ENCODE results near the gene THRAP3. TPM values are rescaled to one million over a fixed set of nuclear protein-coding genes. Genes with fewer than 3 reads are reported as not detected.
"Not testable (repeated sequence)": the region's sequence is repeated elsewhere in the genome, so short reads cannot be mapped to it uniquely, and the experiment has no call there.

The THRAP3 gene
- total RNA-seq, 1 experiment from 2014 or later: 131 TPM

- H3K36me3 ChIP-seq: peaks cover 13% of the 10 kb centered on the region
- peaks cover 10% of the 10 kb centered on the region; the same call in 1 of the 2 replicates for H3K4me1 ChIP-seq
- peak overlapping the region; percentile 90; the same call in 1 of the 2 replicates for H3K27ac ChIP-seq
- H3K9me3 ChIP-seq (replicated peaks): no peaks in the 10 kb centered on the region
- no peak for DNase-seq
- no peaks in the 10 kb centered on the region for H3K27me3 ChIP-seq
- H3K4me3 ChIP-seq: peak overlapping the region; percentile 81
Measured at GRCh38 chr1:36222481-36223380, 1.5 kb upstream of the THRAP3 start.

- DNase-seq: peak; percentile 14 to 58
- H3K27me3 ChIP-seq: no peaks in the 10 kb centered on the region
Measured at GRCh38 chr1:36223381-36223995, 755 bp upstream of the THRAP3 start.

GRCh38 chr1:36224537-36225282 lies 467 bp downstream of the THRAP3 start:
- peak; percentile 88 to 92 for DNase-seq
- Histone ChIP-seq H3K4me1 (peaks cover 10% of the 10 kb centered on the region; the same call in 1 of the 2 replicates), H3K27me3 (no peaks in the 10 kb centered on the region), H3K9me3 (replicated peaks) (no peaks in the 10 kb centered on the region), H3K36me3 (peaks cover 22% of the 10 kb centered on the region), H3K27ac (peak overlapping the region; percentile 90), H3K4me3 (peak overlapping the region; percentile 81)

More at GRCh38 chr1:36223381-36223995, 755 bp upstream of the THRAP3 start:
- H3K9me3 ChIP-seq (replicated peaks): no peaks in the 10 kb centered on the region
- H3K27ac ChIP-seq: peak overlapping the region; percentile 90
- H3K36me3 ChIP-seq: peaks cover 16% of the 10 kb centered on the region
- H3K4me1 ChIP-seq: peaks cover 10% of the 10 kb centered on the region; the same call in 1 of the 2 replicates
- peak overlapping the region; percentile 81 for H3K4me3 ChIP-seq

GRCh38 chr1:36225283-36225899 lies 1.1 kb downstream of the THRAP3 start:
- Histone ChIP-seq H3K36me3 (peaks cover 23% of the 10 kb centered on the region), H3K4me3 (peak overlapping the region; percentile 81), H3K27ac (peak overlapping the region; percentile 90; the same call in 1 of the 2 replicates), H3K9me3 (replicated peaks) (no peaks in the 10 kb centered on the region), H3K4me1 (peaks cover 10% of the 10 kb centered on the region; the same call in 1 of the 2 replicates), H3K27me3 (no peaks in the 10 kb centered on the region)
- DNase-seq: no peak

GRCh38 chr1:36230279-36230678 lies 6.0 kb downstream of the THRAP3 start:
- H3K9me3 ChIP-seq (replicated peaks); H3K4me1 ChIP-seq; DNase-seq; H3K27me3 ChIP-seq; H3K27ac ChIP-seq; H3K4me3 ChIP-seq: not testable (repeated sequence)
- H3K36me3 ChIP-seq: peaks cover 59% of the 10 kb centered on the region

- peaks cover 7% of the 10 kb centered on the region; the same call in 1 of the 2 replicates for H3K4me1 ChIP-seq
- H3K36me3 ChIP-seq: peaks cover 62% of the 10 kb centered on the region
- no peaks in the 10 kb centered on the region for H3K9me3 ChIP-seq (replicated peaks)
- no peak overlapping the region for H3K4me3 ChIP-seq
- no peak overlapping the region for H3K27ac ChIP-seq
- no peaks in the 10 kb centered on the region for H3K27me3 ChIP-seq
- DNase-seq: no peak
Measured at GRCh38 chr1:36231191-36231590, 6.9 kb downstream of the THRAP3 start.

- Histone ChIP-seq H3K36me3 (peaks cover 53% of the 10 kb centered on the region), H3K4me1 (peaks cover 3% of the 10 kb centered on the region), H3K27ac (no peak overlapping the region), H3K9me3 (replicated peaks) (no peaks in the 10 kb centered on the region), H3K27me3 (no peaks in the 10 kb centered on the region), H3K4me3 (no peak overlapping the region)
- DNase-seq: no peak
Measured at GRCh38 chr1:36232212-36233095, 8.2 kb downstream of the THRAP3 start.

GRCh38 chr1:36236302-36236701 lies 12.1 kb downstream of the THRAP3 start:
- Histone ChIP-seq H3K9me3 (replicated peaks) (no peaks in the 10 kb centered on the region), H3K4me3 (no peak overlapping the region), H3K27me3 (no peaks in the 10 kb centered on the region), H3K36me3 (peaks cover 50% of the 10 kb centered on the region), H3K4me1 (peaks cover 31% of the 10 kb centered on the region), H3K27ac (no peak overlapping the region)
- DNase-seq: no peak

- peak overlapping the region; percentile 32 for H3K27ac ChIP-seq
- DNase-seq: peak; percentile 67 to 91
- no peaks in the 10 kb centered on the region for H3K27me3 ChIP-seq
- H3K4me3 ChIP-seq: no peak overlapping the region
- H3K36me3 ChIP-seq: peaks cover 49% of the 10 kb centered on the region
- peaks cover 31% of the 10 kb centered on the region for H3K4me1 ChIP-seq
- H3K9me3 ChIP-seq (replicated peaks): no peaks in the 10 kb centered on the region
Measured at GRCh38 chr1:36238433-36238832, 14.2 kb downstream of the THRAP3 start.

GRCh38 chr1:36239941-36240637 lies 15.8 kb downstream of the THRAP3 start:
- DNase-seq: no peak
- Histone ChIP-seq H3K4me3 (no peak overlapping the region), H3K4me1 (peaks cover 31% of the 10 kb centered on the region), H3K27ac (no peak overlapping the region), H3K9me3 (replicated peaks) (no peaks in the 10 kb centered on the region), H3K27me3 (no peaks in the 10 kb centered on the region), H3K36me3 (peaks cover 46% of the 10 kb centered on the region)

- DNase-seq: no peak
- H3K4me3 ChIP-seq: no peak overlapping the region
- peaks cover 35% of the 10 kb centered on the region for H3K36me3 ChIP-seq
- no peaks in the 10 kb centered on the region for H3K27me3 ChIP-seq
- no peak overlapping the region for H3K27ac ChIP-seq
- H3K9me3 ChIP-seq (replicated peaks): no peaks in the 10 kb centered on the region
- H3K4me1 ChIP-seq: no peaks in the 10 kb centered on the region
Measured at GRCh38 chr1:36247538-36247937, 23.3 kb downstream of the THRAP3 start.

GRCh38 chr1:36248250-36248894 lies 24.1 kb downstream of the THRAP3 start:
- Histone ChIP-seq H3K4me1 (no peaks in the 10 kb centered on the region), H3K36me3 (peaks cover 38% of the 10 kb centered on the region), H3K27ac (no peak overlapping the region), H3K27me3 (no peaks in the 10 kb centered on the region), H3K4me3 (no peak overlapping the region), H3K9me3 (replicated peaks) (no peaks in the 10 kb centered on the region)
- no peak for DNase-seq
